NCI-H1436 (cell line): ENCODE data around the gene TNS4.

Source experiments
- DNase-seq: peaks from one replicate; lab custom pipeline; 2025; lab: John Stamatoyannopoulos, UW

Gene TNS4

GRCh38 chr17:40433551-40434415, 67.6 kb downstream of the TNS4 start:
- DNase-seq: peak; percentile 34

- no peak for DNase-seq
Measured at GRCh38 chr17:40432864-40433528, 68.4 kb downstream of the TNS4 start.

- no peak for DNase-seq
Measured at GRCh38 chr17:40431231-40431602, 70.2 kb downstream of the TNS4 start.

- no peak for DNase-seq
Measured at GRCh38 chr17:40430272-40431230, 70.9 kb downstream of the TNS4 start.

GRCh38 chr17:40427002-40427491, 74.4 kb downstream of the TNS4 start:
- DNase-seq: no peak
